Hepatocyte (in vitro differentiated cells): ENCODE results near the gene PTPRE. TPM values are rescaled to one million over a fixed set of nuclear protein-coding genes. Genes with fewer than 3 reads are reported as not detected.

Source experiments
- DNase-seq: peaks from one replicate; pipeline ENCODE4 v3.0.0-alpha.2; 2016; ENCODE audit warnings: low spot score
- H2AFZ ChIP-seq: fragments of 200-600 bp; sonication (generic); 2 replicates; pipeline ENCODE4 v1.6.0; 2016; ENCODE audit warnings: antibody characterized with exemption, mild to moderate bottlenecking
- H3K27ac ChIP-seq: fragments of 200-600 bp; sonication (generic); 2 replicates; pipeline ENCODE4 v1.5.1; 2016; ENCODE audit warnings: mild to moderate bottlenecking
- H3K27me3 ChIP-seq: fragments of 200-600 bp; sonication (generic); 2 replicates; pipeline ENCODE4 v1.6.1; 2016
- H3K36me3 ChIP-seq: fragments of 200-600 bp; sonication (generic); replicated peaks from 2 replicates; pipeline ENCODE4 v1.5.1; 2016; ENCODE audit warnings: low read depth; ENCODE audit not compliant: insufficient read depth
- H3K4me1 ChIP-seq: fragments of 200-600 bp; sonication (generic); 2 replicates; pipeline ENCODE4 v1.5.1; 2016; ENCODE audit warnings: mild to moderate bottlenecking, moderate library complexity; ENCODE audit not compliant: insufficient read depth
- H3K4me2 ChIP-seq: fragments of 200-600 bp; sonication (generic); 2 replicates; pipeline ENCODE4 v1.6.0; 2016
- H3K4me3 ChIP-seq: fragments of 200-600 bp; sonication (generic); 2 replicates; pipeline ENCODE4 v1.5.1; 2016; ENCODE audit warnings: mild to moderate bottlenecking
- H3K79me2 ChIP-seq: fragments of 200-600 bp; sonication (generic); 2 replicates; pipeline ENCODE4 v1.6.0; 2017; ENCODE audit warnings: mild to moderate bottlenecking
- H3K9me2 ChIP-seq: fragments of 200-600 bp; sonication (generic); replicated peaks from 2 replicates; pipeline ENCODE4 v1.6.0; 2017; ENCODE audit warnings: mild to moderate bottlenecking; ENCODE audit not compliant: insufficient read depth
- H3K9me3 ChIP-seq: fragments of 200-600 bp; sonication (generic); 2 replicates; pipeline ENCODE4 v1.5.1; 2016; ENCODE audit warnings: low read depth, mild to moderate bottlenecking
- H4K20me1 ChIP-seq: fragments of 200-600 bp; sonication (generic); 2 replicates; pipeline ENCODE4 v1.6.0; 2016; ENCODE audit warnings: mild to moderate bottlenecking; ENCODE audit not compliant: insufficient read depth, poor library complexity, severe bottlenecking
- CTCF ChIP-seq: fragments of 200-600 bp; sonication (generic); IDR thresholded peaks from 2 replicates; pipeline ENCODE4 v1.5.1; 2016; ENCODE audit warnings: antibody characterized with exemption, mild to moderate bottlenecking; ENCODE audit not compliant: poor library complexity
- EZH2 ChIP-seq: fragments of 200-600 bp; sonication (generic); IDR thresholded peaks from 2 replicates; pipeline ENCODE4 v1.6.1; 2016; ENCODE audit warnings: antibody characterized with exemption, mild to moderate bottlenecking, borderline replicate concordance
- EZH2phosphoT487 ChIP-seq: fragments of 200-600 bp; sonication (generic); IDR thresholded peaks from one replicate; pipeline ENCODE4 v1.6.1; 2018; ENCODE audit warnings: antibody characterized with exemption, mild to moderate bottlenecking, low read depth, moderate library complexity; ENCODE audit not compliant: unreplicated experiment, severe bottlenecking
- WGBS: methylation state at CpG from one replicate; pipeline ENCODE4 v1.1.6; 2016; ENCODE audit warnings: low lambda C conversion rate; ENCODE audit errors: missing lambda C conversion rate; 5-methylcytosine and 5-hydroxymethylcytosine counted together
- polyA plus RNA-seq: library from polyadenylated mRNA; unstranded; fragments of >200 nt; fragmentation: Nextera tagmentation; extraction: Ambion mirVana; gene quantifications from 2 replicates; pipeline ENCODE4 v1.2.1, GENCODE V29; 2016
- total RNA-seq: library from RNA; depleted of rRNA; stranded (reverse); fragments of >200 nt; gene quantifications from 2 replicates; pipeline ENCODE4 v1.2.3, GENCODE V29; 2014

Gene PTPRE
- total and polyA plus RNA-seq, 2 experiments from 2014 or later: 3.2 to 10.1 TPM

- Histone ChIP-seq H3K4me1 (no peaks in the 10 kb centered on the region), H3K79me2 (no peaks in the 10 kb centered on the region), H3K27me3 (no peaks in the 10 kb centered on the region), H3K36me3 (no peaks in the 10 kb centered on the region), H3K27ac (no peak overlapping the region), H3K4me2 (no peak overlapping the region), H2AFZ (no peak overlapping the region), H3K4me3 (no peak overlapping the region), H3K9me3 (no peaks in the 10 kb centered on the region), H4K20me1 (no peaks in the 10 kb centered on the region), H3K9me2 (no peaks in the 10 kb centered on the region)
- DNase-seq: no peak
- WGBS: 79% methylated on average over 8 of the region's 8 CpGs
- TF ChIP-seq CTCF: no peak
- no peak for TF ChIP-seq EZH2phosphoT487
- no peak for TF ChIP-seq EZH2
Observed at GRCh38 chr10:127976701-127977356, 69.9 kb downstream of the PTPRE start.

GRCh38 chr10:127977357-127978009 lies 70.6 kb downstream of the PTPRE start:
- H3K27me3 ChIP-seq: no peaks in the 10 kb centered on the region
- H3K4me2 ChIP-seq: no peak overlapping the region
- H4K20me1 ChIP-seq: no peaks in the 10 kb centered on the region
- no peak overlapping the region for H3K27ac ChIP-seq
- H3K4me3 ChIP-seq: no peak overlapping the region
- H2AFZ ChIP-seq: no peak overlapping the region
- no peaks in the 10 kb centered on the region for H3K9me2 ChIP-seq
- TF ChIP-seq EZH2: no peak
- TF ChIP-seq CTCF: no peak
- no peak for TF ChIP-seq EZH2phosphoT487
- 71% methylated on average over 12 of the region's 12 CpGs for WGBS
- H3K4me1 ChIP-seq: no peaks in the 10 kb centered on the region
- no peaks in the 10 kb centered on the region for H3K9me3 ChIP-seq
- no peaks in the 10 kb centered on the region for H3K36me3 ChIP-seq
- no peaks in the 10 kb centered on the region for H3K79me2 ChIP-seq
- DNase-seq: no peak

- Histone ChIP-seq H3K4me3 (no peak overlapping the region), H3K79me2 (no peaks in the 10 kb centered on the region), H3K36me3 (no peaks in the 10 kb centered on the region), H3K4me1 (no peaks in the 10 kb centered on the region), H3K9me2 (no peaks in the 10 kb centered on the region), H2AFZ (no peak overlapping the region), H3K27ac (no peak overlapping the region), H3K27me3 (no peaks in the 10 kb centered on the region), H3K4me2 (no peak overlapping the region), H4K20me1 (no peaks in the 10 kb centered on the region), H3K9me3 (no peaks in the 10 kb centered on the region)
- 98% methylated on average over 9 of the region's 9 CpGs for WGBS
- TF ChIP-seq CTCF (no peak), EZH2phosphoT487 (no peak), EZH2 (no peak)
- DNase-seq: no peak
Observed at GRCh38 chr10:127978481-127978880, 71.6 kb downstream of the PTPRE start.
